DMS53 treated with DMSO at 0.1 percent for 48 hours (cell line): ENCODE data around the gene MACROD2.

Source experiments
- DNase-seq: peaks from one replicate; lab custom pipeline; 2025; ENCODE audit not compliant: unreplicated experiment; lab: John Stamatoyannopoulos, UW

Gene MACROD2

DNA sequence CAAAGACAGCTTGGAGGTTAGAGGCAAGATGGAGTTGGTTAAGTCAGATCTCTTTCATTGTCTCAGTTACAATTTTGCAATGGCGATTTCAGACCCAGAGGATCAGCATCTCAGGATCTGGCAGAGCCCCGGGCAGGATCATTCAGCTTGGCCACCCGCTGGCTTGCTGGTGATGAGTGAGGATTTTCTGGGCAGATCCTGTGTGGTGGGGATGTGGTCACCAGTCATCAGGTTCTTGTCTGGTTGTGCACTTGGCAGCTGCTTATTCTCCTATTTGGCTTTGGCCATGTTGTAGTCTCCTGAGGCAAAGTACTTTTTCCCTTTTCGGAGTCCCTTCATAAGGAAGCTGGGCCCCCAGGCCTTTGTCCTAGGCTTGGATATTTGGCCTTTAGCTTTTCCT lies 1624.0 kb downstream of the MACROD2 start:
- DNase-seq, result no peak

DNA sequence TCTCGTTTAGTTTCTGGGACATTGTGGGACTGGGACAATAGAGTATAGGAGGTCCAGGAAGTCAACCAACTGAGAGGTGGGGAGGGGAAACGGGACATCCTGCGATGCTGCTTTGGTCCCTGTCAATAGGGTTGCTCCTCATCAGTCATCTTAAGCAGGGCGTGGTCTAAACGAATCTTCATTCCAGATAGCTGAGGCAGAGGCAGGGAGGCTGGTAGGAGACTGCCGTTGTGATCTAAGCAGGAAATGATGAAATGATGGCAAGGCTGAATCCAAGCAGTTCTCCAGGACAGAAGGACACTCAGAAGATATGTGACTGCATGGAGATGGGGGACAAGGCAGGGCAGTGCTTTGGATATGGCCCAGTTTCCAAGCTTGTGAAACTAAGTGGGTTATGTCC lies 1624.5 kb downstream of the MACROD2 start:
- no peak for DNase-seq

DNA sequence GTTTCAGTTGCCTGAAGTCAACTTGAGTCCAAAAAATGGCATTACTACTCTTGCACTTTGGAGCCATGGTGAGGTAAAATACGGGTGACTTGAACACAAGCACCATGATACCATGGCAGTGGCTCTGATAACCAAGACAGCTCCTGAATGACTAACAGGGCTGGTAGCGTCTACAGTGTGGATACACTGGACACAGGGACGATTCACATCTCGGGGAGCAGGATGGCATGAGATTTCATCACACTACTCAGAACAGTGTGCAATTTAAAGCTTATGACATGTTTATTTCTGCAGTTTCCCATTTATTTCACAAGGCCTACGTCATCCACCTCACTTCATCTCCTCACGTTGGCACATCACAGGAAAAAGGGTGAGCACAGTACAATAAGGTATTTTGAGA lies 1627.1 kb downstream of the MACROD2 start:
- DNase-seq, result no peak

DNA sequence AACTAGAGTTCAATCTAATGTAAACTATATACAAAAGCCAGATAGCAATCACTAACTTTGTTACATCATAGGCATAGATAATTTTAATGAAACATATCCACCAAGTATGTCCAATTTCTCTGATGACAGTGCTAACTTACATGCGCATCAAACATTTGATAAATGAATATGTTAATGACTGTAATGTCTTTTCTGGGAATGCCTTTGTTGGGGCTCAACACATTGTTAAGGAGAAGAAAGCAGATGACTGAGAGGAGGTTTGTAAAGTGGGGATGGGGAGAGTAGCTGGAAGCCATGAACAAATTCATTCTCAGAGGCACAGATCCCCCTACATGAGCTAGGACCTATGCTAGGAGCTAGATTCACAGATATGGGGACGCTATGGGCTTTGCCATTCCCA lies 1627.9 kb downstream of the MACROD2 start:
- no peak for DNase-seq

DNA sequence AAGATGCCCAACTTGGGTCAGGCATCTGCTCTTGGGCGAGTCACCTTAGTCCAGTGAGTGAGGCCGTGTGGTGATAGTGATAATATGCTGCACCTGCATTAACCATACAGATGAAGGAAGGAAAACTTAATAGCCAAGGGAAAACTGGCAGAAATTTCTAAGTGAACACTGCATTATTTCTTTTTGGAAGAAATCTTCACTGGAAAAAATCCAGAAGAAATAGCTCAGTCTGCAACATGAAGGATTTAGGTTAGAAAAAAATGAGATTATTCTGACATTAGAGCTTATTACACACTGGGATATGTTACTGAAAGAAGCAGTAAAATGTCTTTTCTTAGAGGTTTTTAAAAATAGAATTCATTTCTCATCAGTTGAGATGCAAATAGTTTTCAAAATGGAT lies 1630.7 kb downstream of the MACROD2 start:
- no peak for DNase-seq

DNA sequence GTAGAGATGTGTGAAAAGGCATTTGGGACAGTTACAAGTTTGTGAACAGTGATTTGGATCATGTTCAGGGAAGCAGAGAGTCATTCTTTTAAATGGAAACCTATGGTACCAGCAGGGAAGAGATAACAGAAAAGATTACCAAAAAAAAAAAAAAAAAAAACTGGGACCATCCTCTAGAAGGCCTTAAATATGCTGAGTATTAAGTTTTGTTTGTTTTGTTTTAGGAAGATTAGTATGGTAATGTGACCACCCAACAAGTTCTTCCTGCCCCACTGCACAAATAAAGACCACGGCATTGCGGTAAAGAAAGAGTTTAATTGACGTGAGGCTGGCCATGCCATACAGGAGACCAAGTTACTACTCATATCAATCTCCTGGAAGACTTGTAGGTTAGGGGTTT lies 1631.8 kb downstream of the MACROD2 start:
- no peak for DNase-seq

DNA sequence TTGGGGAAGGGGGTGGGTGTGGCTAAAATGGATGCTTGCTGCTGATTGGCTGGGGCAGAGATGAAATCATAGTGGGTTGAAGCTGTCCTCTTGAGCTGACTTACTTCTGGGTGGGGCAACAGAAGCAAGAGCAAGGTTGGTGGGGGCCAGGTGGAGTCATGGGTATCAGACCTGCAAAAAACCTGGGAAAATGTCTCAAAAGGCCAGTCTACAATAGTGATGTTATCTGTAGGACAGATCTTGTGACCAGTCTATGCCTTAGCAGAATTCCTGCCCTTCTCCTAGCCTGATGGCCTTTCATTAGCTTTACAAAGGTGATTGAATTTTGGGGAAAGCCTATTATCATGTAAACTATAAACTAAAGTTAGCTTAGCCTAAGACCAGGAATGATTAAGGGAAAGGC lies 1632.2 kb downstream of the MACROD2 start:
- DNase-seq, result no peak

DNA sequence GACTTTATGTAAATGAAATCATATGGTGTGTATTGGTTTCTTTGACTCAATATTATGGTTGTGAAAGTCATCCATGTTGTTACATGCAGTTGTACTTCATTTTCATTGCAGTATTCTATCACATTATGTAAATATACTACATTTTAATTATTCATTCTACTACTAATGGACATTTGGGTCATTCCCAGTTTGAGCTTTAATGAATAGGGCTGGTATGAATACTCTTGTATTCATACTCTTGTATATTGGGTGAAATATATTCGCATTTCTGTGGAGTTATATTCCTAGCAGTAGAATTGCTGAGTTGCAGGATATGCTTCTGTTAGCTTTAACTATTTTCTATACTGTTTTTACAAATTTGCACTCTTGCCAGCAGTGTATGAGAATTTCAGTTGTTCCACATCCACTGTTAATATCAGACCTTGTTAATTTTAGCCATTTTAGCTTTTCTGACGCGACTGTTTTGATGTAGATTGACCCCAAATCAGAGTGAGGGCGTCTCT lies 1633.6 kb downstream of the MACROD2 start:
- no peak for DNase-seq

DNA sequence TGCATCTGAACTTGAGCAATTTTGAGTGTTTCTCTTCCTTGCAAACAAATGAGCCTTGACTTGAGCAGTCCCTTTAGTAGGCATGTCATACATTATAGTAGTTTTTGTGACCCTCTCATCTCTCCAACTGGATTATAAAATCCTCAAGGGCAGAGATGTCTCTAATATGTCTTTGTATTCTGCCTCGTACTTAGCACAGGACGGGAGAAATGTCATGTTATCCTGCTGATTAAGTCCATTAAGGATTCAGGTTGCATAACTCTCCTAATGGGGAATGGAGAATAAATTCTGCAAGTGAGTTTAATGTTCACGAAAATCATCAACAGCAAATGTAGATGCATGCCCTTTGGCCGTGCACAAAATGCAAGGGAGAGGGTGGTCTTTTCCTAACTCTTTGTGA lies 1635.0 kb downstream of the MACROD2 start:
- DNase-seq, result no peak

DNA sequence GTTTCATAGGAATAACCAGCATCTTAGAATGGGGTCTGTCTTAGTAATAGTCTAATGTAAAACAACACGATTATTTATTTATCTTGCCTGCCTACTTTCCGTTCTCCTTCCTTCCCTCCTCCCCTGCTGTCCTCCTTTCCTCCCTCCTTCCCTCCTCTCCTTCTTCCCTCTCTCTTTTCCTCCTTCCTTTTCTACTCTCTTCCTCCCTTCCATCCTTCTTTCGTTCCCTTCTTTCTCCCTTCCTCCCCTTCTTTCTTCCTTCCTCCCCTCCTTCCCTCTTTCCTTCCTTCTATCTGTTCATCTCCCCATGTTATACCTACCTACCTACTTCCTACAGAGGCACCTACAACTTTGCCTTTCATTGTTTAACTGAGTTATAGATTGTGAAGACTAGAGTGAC lies 1637.4 kb downstream of the MACROD2 start:
- no peak for DNase-seq

DNA sequence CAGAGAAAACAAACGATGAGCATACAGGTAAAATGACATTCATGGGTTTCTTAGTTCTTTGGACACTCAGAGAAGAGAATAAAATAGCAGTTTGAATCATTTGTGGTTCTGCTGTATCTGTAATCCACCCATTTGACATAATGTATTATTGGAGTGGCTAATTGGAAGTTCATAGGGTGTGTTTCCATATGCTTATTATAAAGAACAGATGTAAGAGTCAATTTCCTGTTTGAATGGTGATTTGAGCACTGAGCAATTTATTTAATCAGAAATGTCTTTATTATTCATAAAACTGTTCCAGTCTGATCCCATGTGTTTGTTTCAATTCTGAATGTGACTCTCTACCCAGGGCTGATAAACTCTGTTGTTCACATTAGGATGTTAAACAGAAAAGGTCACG lies 1638.8 kb downstream of the MACROD2 start:
- no peak for DNase-seq

DNA sequence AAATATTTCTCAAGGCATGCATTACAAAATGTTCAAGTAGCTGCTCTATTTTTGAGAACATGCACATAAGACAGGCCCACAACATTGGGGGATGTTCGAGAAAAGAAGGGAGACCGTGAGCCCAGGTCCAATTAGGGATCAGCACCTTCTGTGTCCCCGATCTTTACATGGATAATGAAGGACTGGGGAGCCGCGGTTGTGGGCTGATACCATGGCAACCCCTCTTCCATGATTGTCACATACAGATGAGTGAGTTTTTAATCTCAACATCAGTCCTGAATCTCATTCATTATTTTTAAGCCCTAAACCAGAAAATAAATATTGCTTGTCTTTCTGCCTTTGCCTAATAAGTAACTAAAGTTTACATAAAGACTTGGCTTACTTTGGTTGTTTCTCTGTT lies 1642.2 kb downstream of the MACROD2 start:
- no peak for DNase-seq

DNA sequence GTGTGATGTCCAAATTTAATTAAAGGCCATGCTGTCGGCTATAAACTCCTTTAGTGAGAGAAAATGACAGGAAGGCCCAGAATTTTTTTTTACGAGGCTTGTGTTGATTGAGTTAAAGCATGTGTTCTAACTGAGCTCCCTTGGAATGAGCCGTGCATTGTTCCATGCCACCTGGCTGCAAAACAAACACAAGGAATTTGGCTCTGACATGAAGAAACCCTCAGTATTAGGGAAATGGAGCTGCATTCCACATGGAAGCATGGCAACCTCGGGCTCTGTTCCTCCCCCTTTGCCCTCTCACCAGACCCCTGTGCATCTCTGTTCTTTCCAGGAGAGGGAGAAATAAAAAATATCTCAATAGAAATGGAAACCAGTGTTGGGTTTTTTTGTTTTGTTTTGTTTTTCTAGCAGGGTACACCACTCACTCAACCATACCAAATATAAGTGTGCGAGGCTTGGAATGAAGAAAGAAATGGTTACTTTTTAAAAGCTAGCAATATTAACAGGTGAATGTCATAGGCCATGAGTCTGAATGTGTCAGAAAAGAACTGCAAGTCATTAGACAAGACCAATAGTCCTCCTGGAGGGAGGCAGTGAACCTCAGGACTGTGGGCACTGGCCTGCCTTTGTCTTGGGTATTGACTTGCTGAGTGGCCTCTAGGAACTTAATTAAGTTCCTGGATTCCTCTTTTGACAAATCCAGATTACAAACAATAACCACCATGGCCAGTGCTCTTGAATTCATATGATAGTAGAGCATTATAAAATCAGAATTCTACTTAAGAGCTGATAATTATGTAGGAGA lies 1642.8 kb downstream of the MACROD2 start:
- no peak for DNase-seq

DNA sequence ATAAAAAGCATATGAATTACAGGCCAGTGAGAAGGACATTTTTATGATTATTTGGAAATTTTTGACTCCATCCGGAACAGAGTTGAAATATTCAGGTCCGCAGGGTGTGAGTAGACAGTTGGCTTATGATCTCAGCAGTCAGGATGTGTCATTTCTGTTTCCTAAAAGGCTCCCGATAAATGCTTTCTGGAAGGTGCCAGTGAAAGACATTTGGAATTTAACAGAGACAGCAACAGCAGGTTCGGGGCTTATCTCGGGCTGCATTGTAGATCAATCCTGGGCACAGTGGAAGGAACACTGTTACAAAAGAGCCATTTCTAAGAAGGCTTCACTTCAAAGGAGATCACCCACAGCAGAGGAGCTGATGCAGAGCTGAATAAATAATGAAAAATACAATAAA lies 1643.5 kb downstream of the MACROD2 start:
- no peak for DNase-seq

DNA sequence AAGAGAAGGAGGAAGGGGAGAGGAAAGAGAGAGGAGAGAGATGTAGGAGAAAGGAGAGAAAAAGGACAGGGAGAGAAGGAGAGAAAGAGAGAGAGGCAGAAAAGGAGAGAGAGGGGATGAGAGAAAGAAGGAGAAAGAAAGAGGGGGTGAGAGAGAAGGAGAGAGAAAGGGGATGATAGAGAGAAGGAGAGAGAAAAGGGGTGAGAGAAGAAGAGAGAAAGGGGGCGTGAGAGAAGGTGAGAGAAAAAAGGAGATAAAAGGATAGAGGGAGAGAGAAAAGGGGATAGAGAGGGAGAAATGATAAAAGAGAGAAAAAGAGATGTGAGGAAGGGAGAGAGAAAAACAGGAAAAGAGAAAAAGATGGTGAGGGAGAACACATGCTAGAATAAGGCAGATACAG lies 1644.5 kb downstream of the MACROD2 start:
- no peak for DNase-seq

DNA sequence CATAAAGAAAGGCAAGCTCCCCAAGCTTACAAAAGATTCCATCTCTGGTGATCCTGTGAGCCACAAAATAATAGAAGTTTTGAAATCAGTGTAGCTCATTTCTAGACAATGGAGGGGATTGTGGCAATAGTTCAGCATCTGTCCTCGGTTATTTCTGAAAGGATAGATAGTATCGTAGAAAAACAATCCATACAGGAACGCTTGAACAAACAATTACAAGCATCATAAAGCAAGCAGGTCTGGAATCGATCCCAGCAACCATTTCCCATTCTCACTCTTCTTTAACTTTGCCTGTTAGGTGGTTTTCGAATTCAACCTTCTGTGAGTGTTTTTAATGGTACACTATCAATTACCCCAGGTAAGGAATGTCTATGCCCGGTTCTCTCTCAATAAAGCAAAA lies 1646.8 kb downstream of the MACROD2 start:
- DNase-seq, result no peak

DNA sequence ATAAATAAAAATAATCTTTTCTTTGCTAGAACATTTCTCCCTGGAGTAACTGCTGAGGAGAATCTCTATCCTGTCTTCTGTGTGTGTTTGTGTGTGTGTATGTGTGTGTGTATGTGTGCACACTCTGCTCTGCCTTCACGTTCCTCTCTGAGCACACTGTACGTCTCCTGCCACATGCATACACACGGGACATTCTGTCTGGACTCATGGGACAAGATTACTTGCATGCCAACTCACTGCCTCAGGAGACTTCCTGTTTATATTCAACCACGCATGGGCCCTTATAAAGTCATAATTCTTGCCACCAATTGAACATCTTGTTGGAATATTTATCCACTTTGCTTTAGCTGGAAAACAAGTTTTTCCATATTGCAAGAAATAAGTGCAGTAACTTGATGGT lies 1647.4 kb downstream of the MACROD2 start:
- DNase-seq, result no peak

DNA sequence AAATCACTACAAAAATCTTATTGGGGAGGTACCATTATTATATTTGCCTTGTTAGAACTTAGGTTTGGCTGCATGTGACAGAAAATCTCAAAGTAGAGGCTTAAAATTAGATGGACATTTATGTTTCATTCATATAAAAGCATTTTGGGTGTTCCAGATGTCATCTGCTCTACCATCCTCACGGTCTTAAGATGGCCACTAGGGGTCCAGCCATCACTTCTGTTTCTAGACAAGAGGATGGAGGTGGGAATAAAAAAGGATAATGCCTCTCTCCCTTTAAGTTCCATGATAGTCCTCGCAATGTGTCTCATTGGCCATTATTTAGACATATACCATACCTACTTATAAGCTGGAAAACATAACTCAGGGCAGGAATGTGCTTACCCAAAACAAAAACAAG lies 1648.4 kb downstream of the MACROD2 start:
- no peak for DNase-seq

DNA sequence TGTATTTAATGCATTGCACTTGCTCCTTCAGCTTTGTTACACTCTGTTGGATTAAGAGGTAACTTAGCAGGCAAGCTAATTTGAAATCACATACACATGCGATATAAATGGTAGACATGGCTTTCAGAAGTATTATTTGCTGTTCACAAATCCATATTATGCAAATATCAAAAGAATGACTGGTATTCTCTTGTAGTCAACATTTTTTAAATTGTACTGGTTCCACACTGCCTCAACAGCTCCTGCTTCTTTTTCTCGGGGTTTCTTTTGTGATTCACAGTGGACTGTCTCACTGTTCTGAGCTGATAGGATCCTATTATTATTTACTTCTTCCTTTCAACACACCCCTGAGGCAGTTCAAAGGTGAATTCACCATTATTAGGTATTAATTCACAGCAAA lies 1650.5 kb downstream of the MACROD2 start:
- DNase-seq, result no peak

DNA sequence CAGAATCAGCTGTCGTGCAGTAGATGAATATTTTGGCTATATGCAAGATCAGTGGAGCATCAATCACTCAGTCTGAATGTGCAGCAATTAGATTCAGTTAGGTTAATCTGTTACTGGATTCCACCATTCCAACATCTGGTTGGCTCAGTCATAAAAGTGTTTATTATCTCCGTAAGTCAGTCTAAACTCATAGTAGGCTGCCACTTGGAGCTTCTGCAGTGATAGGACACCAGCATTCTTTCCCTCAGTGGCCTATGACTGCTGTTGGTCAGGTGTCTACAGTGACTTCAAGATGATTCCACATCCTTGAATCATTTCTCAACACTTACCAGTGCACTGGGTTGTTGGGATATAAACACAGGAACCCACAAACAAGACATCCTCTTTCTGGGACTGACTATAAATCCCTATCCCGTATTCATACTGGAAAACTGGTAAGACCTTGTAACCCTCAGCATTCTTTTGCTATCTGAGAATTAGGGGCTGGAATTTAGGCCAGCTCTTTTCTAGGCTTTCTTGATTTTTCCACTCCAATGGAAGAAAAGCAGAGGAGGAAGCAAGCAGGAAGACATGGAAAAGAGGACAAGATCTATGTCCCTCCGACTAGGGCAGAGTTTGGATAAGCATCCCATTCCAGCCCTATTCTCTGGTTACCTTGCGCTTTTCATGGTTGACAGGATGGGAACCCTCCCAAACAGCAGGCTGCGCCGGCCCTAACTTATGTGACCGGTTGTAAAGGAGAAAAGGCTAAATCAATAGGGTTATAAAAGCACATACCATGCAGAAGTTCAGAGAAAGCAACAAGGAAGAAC lies 1658.3 kb downstream of the MACROD2 start:
- DNase-seq, result no peak

DNA sequence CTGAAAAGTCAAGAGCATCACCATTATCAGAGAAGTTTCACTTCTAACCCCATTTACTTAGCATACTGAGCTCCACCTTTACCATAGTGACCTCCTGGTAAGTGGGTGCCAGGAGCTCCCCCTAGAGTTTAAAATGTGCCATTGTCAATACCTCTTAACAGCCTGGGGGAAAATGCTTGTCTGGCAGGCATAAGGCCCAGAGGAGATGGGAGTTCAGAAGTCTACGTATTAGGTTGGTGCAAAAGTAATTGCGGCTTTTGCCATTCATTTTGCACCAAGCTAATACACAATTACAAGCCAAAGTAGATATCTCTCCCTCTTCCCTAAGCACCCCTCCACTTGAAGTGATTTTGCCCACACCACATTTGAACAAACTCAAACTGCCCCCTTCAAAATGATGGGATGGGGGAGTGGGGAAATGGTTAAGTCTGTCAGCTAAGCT lies 1658.9 kb downstream of the MACROD2 start:
- DNase-seq, result peak; percentile 55

DNA sequence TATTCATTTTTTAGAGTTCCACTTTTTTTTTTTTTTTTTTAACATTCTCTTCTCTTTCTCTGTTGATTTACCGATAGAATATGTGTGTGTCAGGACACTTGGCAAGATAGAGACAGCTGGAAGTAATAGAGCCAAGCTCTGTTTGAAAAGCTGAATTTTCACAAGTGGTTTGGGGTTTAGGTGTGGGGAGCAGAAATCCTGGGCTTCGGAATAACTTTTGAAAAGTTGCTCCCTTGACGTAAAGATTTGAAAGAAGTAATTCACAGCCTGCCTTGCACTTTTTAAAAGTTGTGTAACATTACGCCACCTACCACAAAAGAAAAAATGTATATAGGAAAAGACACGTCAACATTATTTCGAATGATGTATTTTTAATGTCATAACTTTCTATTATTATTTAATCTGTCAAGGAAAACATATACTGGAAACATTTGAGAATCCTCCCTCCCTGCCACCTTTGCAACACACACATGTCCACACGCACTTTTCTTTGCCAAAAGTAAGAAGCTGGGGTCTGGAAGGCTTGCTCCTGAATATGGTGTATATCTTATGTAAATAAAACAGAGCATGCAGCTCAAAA lies 1660.1 kb downstream of the MACROD2 start:
- DNase-seq, result no peak
